Spleen (tissue), 11 donors: Measurements from ENCODE around the gene SEMA5B. TPM values are rescaled to one million over a fixed set of nuclear protein-coding genes. Genes with fewer than 3 reads are reported as not detected.

Source experiments
- DNase-seq: peaks from one replicate; pipeline ENCODE4 v3.0.0-alpha.2; 2020
- H3K27ac ChIP-seq, 8 donors: fragments of 200-600 bp; sonication (generic) in 7 of 8; 1 replicate in 4 of 8; 2 replicates in 4 of 8; pipeline versions ENCODE4 v1.5.0 to v1.8.0; 2016 to 2021; ENCODE audit warnings: inconsistent platforms in 4 of 8, mild to moderate bottlenecking in 4 of 8, moderate library complexity in 1 of 8
- H3K27me3 ChIP-seq, 7 donors: fragments of 200-600 bp; sonication (generic) in 6 of 7; replicated peaks in 1 of 7; 1 replicate in 4 of 7; 2 replicates in 3 of 7; pipeline versions ENCODE4 v1.5.0 to v1.8.0; 2016 to 2021; ENCODE audit warnings: inconsistent platforms in 3 of 7, mild to moderate bottlenecking in 1 of 7
- H3K36me3 ChIP-seq, 6 donors: fragments of 200-600 bp; sonication (generic) in 5 of 6; 1 replicate in 4 of 6; 2 replicates in 2 of 6; pipeline versions ENCODE4 v1.5.0 to v1.8.0; 2016 to 2021; ENCODE audit warnings: inconsistent platforms in 2 of 6
- H3K4me1 ChIP-seq, 6 donors: fragments of 200-600 bp; sonication (generic) in 5 of 6; 1 replicate in 3 of 6; 2 replicates in 3 of 6; pipeline versions ENCODE4 v1.5.0 to v1.8.0; 2016 to 2021; ENCODE audit warnings: inconsistent platforms in 3 of 6
- H3K4me3 ChIP-seq, 8 donors: fragments of 200-600 bp; sonication (generic) in 7 of 8; 1 replicate in 4 of 8; 2 replicates in 4 of 8; pipeline versions ENCODE4 v1.5.0 to v1.8.0; 2016 to 2021; ENCODE audit warnings: inconsistent platforms in 4 of 8, mild to moderate bottlenecking in 4 of 8, moderate library complexity in 2 of 8
- H3K9me3 ChIP-seq, 8 donors: fragments of 200-600 bp; sonication (generic) in 7 of 8; 1 replicate in 4 of 8; 2 replicates in 4 of 8; pipeline versions ENCODE4 v1.5.0 to v1.8.0; 2016 to 2021; ENCODE audit warnings: inconsistent platforms in 4 of 8
- CTCF ChIP-seq, 11 experiments: fragments of 200-600 bp in 7 of 11; fragments of 450-650 bp in 4 of 11; sonication (generic) in 4 of 11; IDR thresholded peaks in 8 of 11; conservative IDR thresholded peaks in 3 of 11; 1 replicate in 7 of 11; 2 replicates in 4 of 11; pipeline versions ENCODE4 v1.4.0 to v1.8.0; 2016 to 2021; ENCODE audit warnings: antibody characterized with exemption in 11 of 11, inconsistent platforms in 4 of 11, mild to moderate bottlenecking in 1 of 11
- POLR2A ChIP-seq, 3 donors: fragments of 450-650 bp; IDR thresholded peaks; one replicate each; pipeline ENCODE4 v1.5.1; 2017; ENCODE audit warnings: antibody characterized with exemption in 3 of 3, mild to moderate bottlenecking in 1 of 3
- POLR2AphosphoS5 ChIP-seq, 3 donors: sonication (generic); formaldehyde crosslinking; IDR thresholded peaks; one replicate each; pipeline ENCODE4 v1.5.1; 2017; ENCODE audit warnings: antibody characterized with exemption in 3 of 3
- WGBS, 5 donors: extraction: QIAGEN DNeasy Blood & Tissue Kit in 3 of 5; methylation state at CpG; one replicate each; pipeline versions ENCODE4 v1.1.5 to v1.1.7; 2013 to 2018; 5-methylcytosine and 5-hydroxymethylcytosine counted together
- intact Hi-C: fragments of 100-400 bp; cut with DNase I; formaldehyde crosslinking; loops from one replicate; pipeline ENCODE4 v1.15.0; 2023; ENCODE audit warnings: low total_unique reads
- polyA plus RNA-seq, 3 donors: library from polyadenylated mRNA; stranded (reverse); fragments of 200-250 nt; gene quantifications; one replicate each; pipeline ENCODE4 v1.2.1, GENCODE V29; 2013
- total RNA-seq, 7 donors: library from RNA; depleted of rRNA in 3 of 7; stranded (reverse); fragments of >200 nt in 3 of 7; fragmentation: NEBNext Ultra II Directional in 4 of 7; extraction: Animal tissue kit (Norgen Biotek cat#: 25700) in 4 of 7; gene quantifications; one replicate each; pipeline versions ENCODE4 v1.1.0 to v1.2.1, GENCODE V29; 2016 to 2021
- donor health status: healthy with polysubstance abuse.
- donor health status: DM: no; HTN: no; CAD: no; lungs with moderate emphysema.
- donor health status: DM: no; HTN: no; CAD: no.
- donor health status: Bipolar disorder and iron deficiency.
- donor health status: healthy.
- donor health status: DM: no; HTN: no; CAD: no.
- donor health status: DM: yes; HTN: yes; CAD: no.

SEMA5B gene
- total and polyA plus RNA-seq, 10 donors = 0.09 to 0.63 (median 0.41) TPM; not detected in 3

- Histone ChIP-seq H3K9me3 (no peaks in the 10 kb centered on the region), H3K27me3 (peaks cover 0 to 31% (median 17%) of the 10 kb centered on the region in 7 donors), H3K27ac (no peak overlapping the region), H3K4me1 (peaks cover 0 to 9% (median 0%) of the 10 kb centered on the region in 6 donors), H3K4me3 (peak overlapping the region in 2 of 8 donors; percentile 20 to 53), H3K36me3 (no peaks in the 10 kb centered on the region)
- no peak for DNase-seq
- TF ChIP-seq POLR2A (IDR thresholded peaks at IDR 0.05) = no peak
- no peak for TF ChIP-seq CTCF (IDR thresholded peaks at IDR 0.05 in 8 of 11, conservative IDR thresholded peaks at IDR 0.05 in 3 of 11)
- TF ChIP-seq POLR2AphosphoS5 (IDR thresholded peaks at IDR 0.05) = no peak
- WGBS, 5 donors = 36 to 59% (median 44%) methylated on average over 23 to 76 of the region's 76 CpGs
- intact Hi-C loops = no loop called here
These were observed 114.6 kb downstream of the SEMA5B start for GRCh38 chr3:122912772-122913538.

- Histone ChIP-seq H3K4me1 (peaks cover 0 to 9% (median 0%) of the 10 kb centered on the region in 6 donors), H3K9me3 (no peaks in the 10 kb centered on the region), H3K4me3 (no peak overlapping the region), H3K27me3 (peaks cover 0 to 31% (median 17%) of the 10 kb centered on the region in 7 donors), H3K36me3 (no peaks in the 10 kb centered on the region), H3K27ac (no peak overlapping the region)
- intact Hi-C loops = no loop called here
- no peak for DNase-seq
- 87 to 98% (median 94%) methylated on average over 5 to 16 of the region's 16 CpGs for WGBS, 5 donors
- TF ChIP-seq POLR2AphosphoS5 (IDR thresholded peaks at IDR 0.05) (no peak), POLR2A (IDR thresholded peaks at IDR 0.05) (no peak), CTCF (IDR thresholded peaks at IDR 0.05 in 8 of 11, conservative IDR thresholded peaks at IDR 0.05 in 3 of 11) (no peak)
These were observed 115.7 kb downstream of the SEMA5B start for GRCh38 chr3:122911901-122912300.

- peaks cover 0 to 26% (median 13%) of the 10 kb centered on the region in 7 donors for H3K27me3 ChIP-seq
- TF ChIP-seq CTCF (IDR thresholded peaks at IDR 0.05 in 8 of 11, conservative IDR thresholded peaks at IDR 0.05 in 3 of 11) (no peak), POLR2AphosphoS5 (IDR thresholded peaks at IDR 0.05) (no peak), POLR2A (IDR thresholded peaks at IDR 0.05) (no peak)
- WGBS, 5 donors = 80 to 93% (median 86%) methylated on average over 3 of the region's 3 CpGs
- no peak for DNase-seq
- H3K36me3 ChIP-seq = no peaks in the 10 kb centered on the region
- intact Hi-C loops = no loop called here
- H3K4me3 ChIP-seq = no peak overlapping the region
- H3K4me1 ChIP-seq = peaks cover 0 to 3% (median 0%) of the 10 kb centered on the region in 6 donors
- peaks cover 0 to 10% (median 0%) of the 10 kb centered on the region in 8 donors for H3K9me3 ChIP-seq
- no peak overlapping the region for H3K27ac ChIP-seq
These were observed 119.3 kb downstream of the SEMA5B start for GRCh38 chr3:122908251-122908650.

- H3K27ac ChIP-seq = no peak overlapping the region
- H3K9me3 ChIP-seq = peaks cover 0 to 10% (median 0%) of the 10 kb centered on the region in 8 donors
- intact Hi-C loops = no loop called here
- H3K4me3 ChIP-seq = no peak overlapping the region
- H3K4me1 ChIP-seq = no peaks in the 10 kb centered on the region
- no peak for DNase-seq
- 90 to 97% (median 94%) methylated on average over 1 to 4 of the region's 4 CpGs for WGBS, 5 donors
- TF ChIP-seq POLR2A (IDR thresholded peaks at IDR 0.05) (no peak), POLR2AphosphoS5 (IDR thresholded peaks at IDR 0.05) (no peak), CTCF (IDR thresholded peaks at IDR 0.05 in 8 of 11, conservative IDR thresholded peaks at IDR 0.05 in 3 of 11) (no peak)
- no peaks in the 10 kb centered on the region for H3K36me3 ChIP-seq
- peaks cover 0 to 18% (median 6%) of the 10 kb centered on the region in 7 donors for H3K27me3 ChIP-seq
These were observed 120.1 kb downstream of the SEMA5B start for GRCh38 chr3:122907471-122907870.
